GM18520 (cell line): Measurements from ENCODE around the gene TMEM128.
"Not testable (repeated sequence)": the region's sequence is repeated elsewhere in the genome, so short reads cannot be mapped to it uniquely, and the experiment has no call there.

Source experiments
- ATAC-seq: cut with Tn5 transposase; IDR thresholded peaks from one replicate; pipeline ENCODE4 v1.9.1; 2021; ENCODE audit not compliant: unreplicated experiment

TMEM128 gene

GRCh38 chr4:4200624-4201023 is 47.4 kb downstream of the TMEM128 start:
- no peak for ATAC-seq

- ATAC-seq, result no peak
These were observed 52.7 kb downstream of the TMEM128 start for GRCh38 chr4:4195354-4195753.

GRCh38 chr4:4188557-4188956 is 59.5 kb downstream of the TMEM128 start:
- not testable (repeated sequence) for ATAC-seq
